GM12878 (cell line): ENCODE results near the gene ZNF527.

Experiments
- EGR1 ChIP-seq, 2 experiments: IDR thresholded peaks; 1 replicate in 1 of 2; 2 replicates in 1 of 2; pipeline ENCODE4 v1.6.1; 2011 to 2012; ENCODE audit warnings: low read depth in 2 of 2, low read length in 2 of 2, borderline replicate concordance in 1 of 2, mild to moderate bottlenecking in 1 of 2, moderate library complexity in 1 of 2
- POU2F2 ChIP-seq: IDR thresholded peaks from 3 replicates; pipeline ENCODE4 v1.6.1; 2011; ENCODE audit warnings: low read depth, mild to moderate bottlenecking, low read length, borderline replicate concordance
- SMC3 ChIP-seq: IDR thresholded peaks from 2 replicates; pipeline ENCODE4 v1.6.1; 2011; ENCODE audit warnings: low read length, improper control_type of control experiment, borderline replicate concordance
- TAF1 ChIP-seq: IDR thresholded peaks from 2 replicates; pipeline ENCODE4 v1.6.1; 2011; ENCODE audit warnings: mild to moderate bottlenecking, low read depth, low read length, borderline replicate concordance
- TF ChIP-seq, protein P1 (sequence below): IDR thresholded peaks from 2 replicates; pipeline ENCODE4 v1.6.1; 2011; ENCODE audit warnings: low read depth, low read length, improper control_type of control experiment, borderline replicate concordance
- TF ChIP-seq, protein P2 (sequence below), 3 experiments: IDR thresholded peaks in 2 of 3; conservative IDR thresholded peaks in 1 of 3; 2 replicates each; pipeline ENCODE4 v1.5.1; 2011; ENCODE audit warnings: low read depth in 3 of 3, low read length in 3 of 3, mild to moderate bottlenecking in 3 of 3, control low read depth in 2 of 3, moderate library complexity in 2 of 3, inconsistent platforms in 1 of 3, mixed read lengths in 1 of 3; ENCODE audit not compliant: control insufficient read depth in 2 of 3, insufficient read depth in 1 of 3; ENCODE audit errors: extremely low read depth in 1 of 3
- TF ChIP-seq, protein P3 (sequence below): IDR thresholded peaks from 2 replicates; pipeline ENCODE4 v1.6.1; 2012; ENCODE audit warnings: mild to moderate bottlenecking, low read depth, low read length

DNA sequence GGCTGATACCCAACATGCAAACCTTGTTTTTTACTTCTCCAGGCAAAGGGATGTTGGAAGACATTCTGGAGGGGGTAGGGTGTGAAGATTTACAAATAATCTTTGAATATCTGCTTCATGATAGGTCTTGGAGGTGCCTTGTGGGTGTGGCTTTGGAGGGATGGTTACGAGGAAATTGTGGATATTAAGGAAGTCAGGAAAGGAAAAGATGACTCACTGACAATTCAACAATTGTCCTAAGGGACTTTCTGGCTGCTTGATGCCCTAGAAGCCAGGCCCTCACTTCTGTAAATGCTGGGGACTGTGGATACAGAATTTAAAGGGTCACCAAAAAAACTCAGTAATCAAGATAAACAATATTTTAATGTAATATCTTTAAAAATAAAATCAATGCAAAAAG, 37.4 kb upstream of the ZNF527 start:
- TF ChIP-seq, protein P1, sequence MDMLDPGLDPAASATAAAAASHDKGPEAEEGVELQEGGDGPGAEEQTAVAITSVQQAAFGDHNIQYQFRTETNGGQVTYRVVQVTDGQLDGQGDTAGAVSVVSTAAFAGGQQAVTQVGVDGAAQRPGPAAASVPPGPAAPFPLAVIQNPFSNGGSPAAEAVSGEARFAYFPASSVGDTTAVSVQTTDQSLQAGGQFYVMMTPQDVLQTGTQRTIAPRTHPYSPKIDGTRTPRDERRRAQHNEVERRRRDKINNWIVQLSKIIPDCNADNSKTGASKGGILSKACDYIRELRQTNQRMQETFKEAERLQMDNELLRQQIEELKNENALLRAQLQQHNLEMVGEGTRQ, result no peak
- TF ChIP-seq POU2F2 (no peak), TAF1 (no peak), EGR1 (IDR thresholded peaks at IDR 0.05; ENCODE audit: borderline replicate concordance in 1 of 2, low read depth in 2 of 2, low read length in 2 of 2) (no peak), SMC3 (no peak)
- TF ChIP-seq, protein P2, sequence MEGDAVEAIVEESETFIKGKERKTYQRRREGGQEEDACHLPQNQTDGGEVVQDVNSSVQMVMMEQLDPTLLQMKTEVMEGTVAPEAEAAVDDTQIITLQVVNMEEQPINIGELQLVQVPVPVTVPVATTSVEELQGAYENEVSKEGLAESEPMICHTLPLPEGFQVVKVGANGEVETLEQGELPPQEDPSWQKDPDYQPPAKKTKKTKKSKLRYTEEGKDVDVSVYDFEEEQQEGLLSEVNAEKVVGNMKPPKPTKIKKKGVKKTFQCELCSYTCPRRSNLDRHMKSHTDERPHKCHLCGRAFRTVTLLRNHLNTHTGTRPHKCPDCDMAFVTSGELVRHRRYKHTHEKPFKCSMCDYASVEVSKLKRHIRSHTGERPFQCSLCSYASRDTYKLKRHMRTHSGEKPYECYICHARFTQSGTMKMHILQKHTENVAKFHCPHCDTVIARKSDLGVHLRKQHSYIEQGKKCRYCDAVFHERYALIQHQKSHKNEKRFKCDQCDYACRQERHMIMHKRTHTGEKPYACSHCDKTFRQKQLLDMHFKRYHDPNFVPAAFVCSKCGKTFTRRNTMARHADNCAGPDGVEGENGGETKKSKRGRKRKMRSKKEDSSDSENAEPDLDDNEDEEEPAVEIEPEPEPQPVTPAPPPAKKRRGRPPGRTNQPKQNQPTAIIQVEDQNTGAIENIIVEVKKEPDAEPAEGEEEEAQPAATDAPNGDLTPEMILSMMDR (IDR thresholded peaks at IDR 0.05 in 2 of 3, conservative IDR thresholded peaks at IDR 0.05 in 1 of 3; ENCODE audit: control insufficient read depth in 2 of 3, extremely low read depth in 1 of 3, insufficient read depth in 1 of 3, low read depth in 3 of 3, low read length in 3 of 3), result no peak
- TF ChIP-seq, protein P3, sequence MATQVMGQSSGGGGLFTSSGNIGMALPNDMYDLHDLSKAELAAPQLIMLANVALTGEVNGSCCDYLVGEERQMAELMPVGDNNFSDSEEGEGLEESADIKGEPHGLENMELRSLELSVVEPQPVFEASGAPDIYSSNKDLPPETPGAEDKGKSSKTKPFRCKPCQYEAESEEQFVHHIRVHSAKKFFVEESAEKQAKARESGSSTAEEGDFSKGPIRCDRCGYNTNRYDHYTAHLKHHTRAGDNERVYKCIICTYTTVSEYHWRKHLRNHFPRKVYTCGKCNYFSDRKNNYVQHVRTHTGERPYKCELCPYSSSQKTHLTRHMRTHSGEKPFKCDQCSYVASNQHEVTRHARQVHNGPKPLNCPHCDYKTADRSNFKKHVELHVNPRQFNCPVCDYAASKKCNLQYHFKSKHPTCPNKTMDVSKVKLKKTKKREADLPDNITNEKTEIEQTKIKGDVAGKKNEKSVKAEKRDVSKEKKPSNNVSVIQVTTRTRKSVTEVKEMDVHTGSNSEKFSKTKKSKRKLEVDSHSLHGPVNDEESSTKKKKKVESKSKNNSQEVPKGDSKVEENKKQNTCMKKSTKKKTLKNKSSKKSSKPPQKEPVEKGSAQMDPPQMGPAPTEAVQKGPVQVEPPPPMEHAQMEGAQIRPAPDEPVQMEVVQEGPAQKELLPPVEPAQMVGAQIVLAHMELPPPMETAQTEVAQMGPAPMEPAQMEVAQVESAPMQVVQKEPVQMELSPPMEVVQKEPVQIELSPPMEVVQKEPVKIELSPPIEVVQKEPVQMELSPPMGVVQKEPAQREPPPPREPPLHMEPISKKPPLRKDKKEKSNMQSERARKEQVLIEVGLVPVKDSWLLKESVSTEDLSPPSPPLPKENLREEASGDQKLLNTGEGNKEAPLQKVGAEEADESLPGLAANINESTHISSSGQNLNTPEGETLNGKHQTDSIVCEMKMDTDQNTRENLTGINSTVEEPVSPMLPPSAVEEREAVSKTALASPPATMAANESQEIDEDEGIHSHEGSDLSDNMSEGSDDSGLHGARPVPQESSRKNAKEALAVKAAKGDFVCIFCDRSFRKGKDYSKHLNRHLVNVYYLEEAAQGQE, result no peak
